Lower leg skin (tissue), 4 donors: ENCODE data around the gene PYGO2. TPM values are rescaled to one million over a fixed set of nuclear protein-coding genes. Genes with fewer than 3 reads are reported as not detected.

Experiments used
- DNase-seq, 2 donors: peaks; one replicate each; pipeline ENCODE4 v3.0.0-alpha.2; 2019; ENCODE audit warnings: low spot score in 2 of 2
- H3K4me3 ChIP-seq: fragments of 200-600 bp; sonication (generic); 2 replicates; pipeline ENCODE4 v1.5.1; 2017; ENCODE audit warnings: mild to moderate bottlenecking, low read depth; ENCODE audit not compliant: poor library complexity, severe bottlenecking
- CTCF ChIP-seq, 3 donors: fragments of 450-650 bp; IDR thresholded peaks; one replicate each; pipeline ENCODE4 v1.5.1; 2016; ENCODE audit warnings: antibody characterized with exemption in 3 of 3, mild to moderate bottlenecking in 3 of 3, moderate library complexity in 2 of 3
- POLR2A ChIP-seq, 2 donors: fragments of 450-650 bp; IDR thresholded peaks; one replicate each; pipeline ENCODE4 v1.6.1; 2016 to 2017; ENCODE audit warnings: antibody characterized with exemption in 2 of 2, mild to moderate bottlenecking in 1 of 2, moderate library complexity in 1 of 2
- WGBS, 2 donors: methylation state at CpG; one replicate each; pipeline ENCODE4 v1.1.5; 2018; 5-methylcytosine and 5-hydroxymethylcytosine counted together
- intact Hi-C: fragments of 100-400 bp; cut with DNase I; formaldehyde crosslinking; loops from one replicate; pipeline ENCODE4 v1.15.0; 2023; ENCODE audit warnings: low total_unique reads
- total RNA-seq, 4 donors: library from RNA; depleted of rRNA; stranded (reverse); fragments of >200 nt; gene quantifications; one replicate each; pipeline ENCODE4 v1.1.0, GENCODE V29; 2016

The PYGO2 gene
- total RNA-seq, 4 donors from 2014 or later = 31.9 to 38.0 (median 36.3) TPM

- DNase-seq = no peak
- 2% methylated on average over 22 to 25 of the region's 25 CpGs for WGBS, 2 donors
- TF ChIP-seq POLR2A (IDR thresholded peaks at IDR 0.05) (no peak), CTCF (IDR thresholded peaks at IDR 0.05) (no peak)
- intact Hi-C loops = loop anchor here (10.0 kb wide), 1 partner anchor 53 kb away; no protein-coding TSS in a partner anchor
- peak overlapping the region; percentile 67 for H3K4me3 ChIP-seq
Measured at GRCh38 chr1:154962156-154962749, 671 bp upstream of the PYGO2 start.

GRCh38 chr1:154960446-154961136, 991 bp downstream of the PYGO2 start:
- peak overlapping the region; percentile 67 for H3K4me3 ChIP-seq
- TF ChIP-seq POLR2A (IDR thresholded peaks at IDR 0.05) = no peak
- no peak for TF ChIP-seq CTCF (IDR thresholded peaks at IDR 0.05)
- 23 to 25% methylated on average over 10 of the region's 10 CpGs for WGBS, 2 donors
- DNase-seq = no peak
- intact Hi-C loops = loop anchor here (10.0 kb wide), 1 partner anchor 54 kb away; no protein-coding TSS in a partner anchor

- no peak for DNase-seq
- intact Hi-C loops = loop anchor here (10.0 kb wide), 1 partner anchor 95 kb away; the partner anchor contains the start of gene ADAM15
- WGBS, 2 donors = 88 to 94% methylated on average over 7 of the region's 7 CpGs
- H3K4me3 ChIP-seq = no peak overlapping the region
- TF ChIP-seq POLR2A (IDR thresholded peaks at IDR 0.05) (no peak), CTCF (IDR thresholded peaks at IDR 0.05) (no peak)
Measured at GRCh38 chr1:154959426-154959780, 2.2 kb downstream of the PYGO2 start.

- no peak overlapping the region for H3K4me3 ChIP-seq
- intact Hi-C loops = loop anchor here (10.0 kb wide), 1 partner anchor 96 kb away; the partner anchor contains the start of gene ADAM15
- 86 to 90% methylated on average over 9 to 16 of the region's 16 CpGs for WGBS, 2 donors
- DNase-seq = no peak
- no peak for TF ChIP-seq CTCF (IDR thresholded peaks at IDR 0.05)
- TF ChIP-seq POLR2A (IDR thresholded peaks at IDR 0.05) = no peak
Measured at GRCh38 chr1:154958681-154959425, 2.7 kb downstream of the PYGO2 start.

- 69 to 89% methylated on average over 2 of the region's 2 CpGs for WGBS, 2 donors
Measured at GRCh38 chr1:154958036-154958435, 3.5 kb downstream of the PYGO2 start.

More at GRCh38 chr1:154958036-154958435, 3.5 kb downstream of the PYGO2 start:
- DNase-seq = no peak
- no peak overlapping the region for H3K4me3 ChIP-seq
- TF ChIP-seq POLR2A (IDR thresholded peaks at IDR 0.05) (no peak), CTCF (IDR thresholded peaks at IDR 0.05) (no peak)
- intact Hi-C loops = loop anchor here (10.0 kb wide), 1 partner anchor 97 kb away; the partner anchor contains the start of gene ADAM15
